Measurements from ENCODE around the gene PTPN3. TPM values are rescaled to one million over a fixed set of nuclear protein-coding genes. Genes with fewer than 3 reads are reported as not detected.

The PTPN3 gene
- total RNA-seq, 8 experiments from 2014 or later: 0.99 to 11.5 (median 4.0) TPM

DNA sequence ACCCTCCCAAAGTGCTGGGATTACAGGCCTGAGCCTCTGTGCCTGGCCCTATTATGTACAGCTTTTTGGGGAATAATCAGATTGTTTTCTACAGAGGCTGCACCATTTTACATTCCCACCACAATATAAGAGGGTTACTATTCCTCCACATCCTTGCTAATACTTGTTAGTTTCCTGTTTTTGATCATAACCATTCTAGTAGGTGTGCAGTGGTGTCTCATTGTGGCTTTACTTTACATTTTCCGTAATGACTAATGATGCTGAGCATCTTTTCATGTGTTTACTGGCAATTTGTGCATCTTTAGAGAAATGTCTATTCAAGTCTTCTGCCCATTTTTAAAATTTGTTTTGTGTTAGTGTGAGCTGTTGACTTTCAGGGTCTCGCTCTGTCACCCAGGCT lies 18.3 kb downstream of the PTPN3 start:
- Histone ChIP-seq H3K27ac (no peak overlapping the region), H3K4me3 (no peak overlapping the region), H3K4me1 (replicated peaks in 1 of 2) (peaks cover 0 to 20% of the 10 kb centered on the region in 2 donors)
- in situ Hi-C loops (cut with MboI; ENCODE audit: low pct_unique_long_range_greater_than_20kb in 2 of 9, low sequenced_read_pairs in 9 of 9, unreplicated experiment in 9 of 9): no loop called here
- WGBS, 10 experiments: 67 to 100% (median 90%) methylated on average over 1 to 2 of the region's 2 CpGs; no CpG with 5 or more reads in 2 of the 10 experiments
- ATAC-seq (replicated peaks in 6 of 8): no peak

DNA sequence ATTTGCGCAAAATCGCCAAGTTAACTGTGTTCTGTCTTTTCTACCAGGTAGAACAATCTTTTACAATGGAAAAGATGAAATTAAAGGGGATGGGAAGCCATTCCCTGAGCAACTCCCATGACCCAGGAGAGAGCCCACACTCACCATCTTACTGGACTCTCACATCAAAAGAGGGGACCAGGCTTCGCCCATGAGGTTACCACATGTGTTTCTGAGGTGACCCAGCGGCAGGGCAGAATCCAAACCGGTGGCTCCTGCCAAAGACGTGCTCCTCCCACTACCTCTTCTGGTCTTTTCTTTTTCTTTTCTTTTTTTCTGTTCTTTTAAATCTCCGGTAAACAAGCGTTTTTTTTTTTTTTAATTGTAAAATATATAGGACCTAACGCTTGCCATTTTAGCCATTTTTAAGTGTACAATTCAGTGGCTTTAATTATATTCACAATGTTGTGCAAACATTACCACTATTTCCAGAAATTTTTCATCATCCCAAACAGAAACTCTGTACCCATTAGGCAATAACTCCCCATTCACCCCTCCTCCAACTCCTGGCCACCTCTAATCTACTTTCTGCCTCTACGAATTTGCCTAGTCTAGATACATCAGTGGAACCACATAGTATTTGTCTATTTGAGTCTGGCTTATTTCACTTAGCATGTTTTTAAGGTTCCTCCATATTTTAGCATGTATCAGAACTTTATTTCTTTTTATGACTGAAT lies 19.3 kb downstream of the PTPN3 start:
- no peak for ATAC-seq (replicated peaks in 6 of 8)
- no peak overlapping the region for H3K27ac ChIP-seq
- WGBS, 10 experiments: 53 to 100% (median 87%) methylated on average over 2 to 10 of the region's 10 CpGs; no CpG with 5 or more reads in 1 of the 10 experiments
- in situ Hi-C loops (cut with MboI; ENCODE audit: low pct_unique_long_range_greater_than_20kb in 2 of 9, low sequenced_read_pairs in 9 of 9, unreplicated experiment in 9 of 9): no loop called here
- peaks cover 0 to 20% of the 10 kb centered on the region in 2 donors for H3K4me1 ChIP-seq (replicated peaks in 1 of 2)
- no peak overlapping the region for H3K4me3 ChIP-seq

DNA sequence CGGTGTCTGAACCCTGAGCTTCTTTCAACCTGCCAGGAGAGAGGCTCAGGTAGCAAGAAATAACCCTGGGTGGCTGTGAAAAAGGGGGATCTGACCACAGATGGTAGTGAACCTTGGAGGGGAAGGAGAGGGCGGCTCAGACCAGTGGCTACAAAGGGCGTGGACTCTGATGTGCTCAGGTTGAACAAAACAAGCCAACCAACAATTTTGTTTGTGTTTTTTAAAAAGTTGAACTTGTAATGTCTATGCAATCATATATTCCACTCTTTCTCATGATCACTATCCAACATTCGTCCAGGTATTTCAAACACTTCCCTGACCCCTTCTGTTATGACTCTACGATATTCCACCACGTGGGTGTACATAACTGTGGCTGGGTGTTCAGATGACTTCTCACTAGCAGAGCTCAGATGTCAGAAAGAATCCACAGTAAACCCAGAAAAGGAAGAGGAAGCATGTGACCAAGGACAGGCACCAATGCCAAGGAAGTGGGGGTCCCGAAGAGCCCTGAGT lies 20.0 kb downstream of the PTPN3 start:
- Histone ChIP-seq H3K4me3 (no peak overlapping the region), H3K27ac (no peak overlapping the region), H3K4me1 (replicated peaks in 1 of 2) (peaks cover 0 to 15% of the 10 kb centered on the region in 2 donors)
- in situ Hi-C loops (cut with MboI; ENCODE audit: low pct_unique_long_range_greater_than_20kb in 2 of 9, low sequenced_read_pairs in 9 of 9, unreplicated experiment in 9 of 9): no loop called here
- ATAC-seq (replicated peaks in 6 of 8): no peak
- WGBS, 10 experiments: 47 to 100% (median 83%) methylated on average over 1 to 6 of the region's 7 CpGs; no CpG with 5 or more reads in 1 of the 10 experiments

DNA sequence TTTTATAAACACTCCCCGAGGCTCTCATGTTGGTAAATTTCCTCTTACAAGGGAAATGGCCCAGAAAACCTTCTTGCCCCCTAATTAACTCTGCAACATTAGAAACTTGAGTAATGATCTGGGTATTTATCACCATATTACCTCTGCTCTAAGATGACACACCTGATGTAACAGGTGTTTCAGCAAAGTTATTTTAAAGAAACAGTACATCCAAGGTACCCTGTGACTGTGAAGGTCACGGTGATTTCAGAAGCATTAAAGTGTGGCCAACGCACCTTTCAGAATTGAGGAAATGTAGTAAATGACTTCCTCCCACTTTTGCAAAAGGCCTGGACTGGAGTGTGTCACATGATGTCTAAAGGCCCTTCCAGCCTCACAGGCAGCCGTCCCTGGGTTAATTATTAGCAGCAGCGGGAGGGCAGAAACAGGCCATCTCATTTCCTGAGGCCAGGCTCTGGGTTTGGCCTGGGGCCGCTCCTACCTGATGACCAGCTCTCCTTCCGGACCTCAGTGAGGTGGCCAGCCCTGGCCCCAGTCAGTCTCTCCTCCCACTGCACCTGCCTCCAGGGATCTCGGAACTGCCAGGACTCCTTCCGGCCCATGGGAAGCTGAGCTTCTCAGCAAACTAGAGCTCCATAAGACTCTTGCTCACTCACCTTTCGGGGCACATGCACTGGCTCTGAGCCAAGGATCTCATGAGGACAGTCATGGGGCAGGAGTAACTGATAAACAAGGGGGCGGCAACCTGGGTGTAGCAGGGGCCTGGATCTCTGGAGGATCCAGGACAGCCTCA lies 20.7 kb downstream of the PTPN3 start:
- peak in 5 of 8 experiments; percentile 35 to 71 (median 58) for ATAC-seq (replicated peaks in 6 of 8)
- 20 to 100% (median 41%) methylated on average over 1 to 7 of the region's 11 CpGs; no CpG with 5 or more reads in 2 of the 10 experiments for WGBS, 10 experiments
- Histone ChIP-seq H3K27ac (peak overlapping the region in 1 of 2 donors; percentile 4), H3K4me1 (replicated peaks in 1 of 2) (peaks cover 0 to 13% of the 10 kb centered on the region in 2 donors), H3K4me3 (no peak overlapping the region)
- in situ Hi-C loops (cut with MboI; ENCODE audit: low pct_unique_long_range_greater_than_20kb in 2 of 9, low sequenced_read_pairs in 9 of 9, unreplicated experiment in 9 of 9): no loop called here

DNA sequence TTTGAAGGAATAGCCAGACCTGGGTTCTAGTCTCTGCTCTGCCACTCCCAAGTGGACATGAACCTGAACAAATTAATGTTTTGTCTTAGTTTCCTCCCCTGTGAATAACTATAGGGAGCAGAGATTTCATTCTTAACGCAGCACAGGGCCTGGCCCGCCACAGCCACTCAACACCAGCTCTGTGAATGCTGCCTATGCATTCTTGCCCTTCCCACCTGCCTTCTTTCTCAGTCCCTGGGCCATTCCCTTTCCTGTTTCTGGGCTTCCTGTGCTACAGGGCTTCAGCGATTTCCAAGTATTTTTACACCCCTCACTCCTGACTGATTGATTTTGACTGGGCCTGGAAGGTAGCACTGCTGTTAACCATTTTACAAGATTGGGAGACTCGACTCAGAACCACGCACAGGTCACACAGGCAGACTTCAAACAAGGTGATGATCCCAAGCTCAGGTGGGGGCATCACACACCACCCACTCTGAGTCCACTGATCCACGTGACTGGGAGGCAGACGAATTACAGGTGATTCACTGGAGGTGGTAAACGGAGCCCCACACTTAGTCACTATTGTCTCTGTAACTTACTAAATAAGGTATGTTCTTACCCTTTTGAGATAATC lies 21.4 kb downstream of the PTPN3 start:
- no peak for ATAC-seq (replicated peaks in 6 of 8)
- 57 to 89% (median 77%) methylated on average over 1 to 7 of the region's 8 CpGs; no CpG with 5 or more reads in 2 of the 10 experiments for WGBS, 10 experiments

DNA sequence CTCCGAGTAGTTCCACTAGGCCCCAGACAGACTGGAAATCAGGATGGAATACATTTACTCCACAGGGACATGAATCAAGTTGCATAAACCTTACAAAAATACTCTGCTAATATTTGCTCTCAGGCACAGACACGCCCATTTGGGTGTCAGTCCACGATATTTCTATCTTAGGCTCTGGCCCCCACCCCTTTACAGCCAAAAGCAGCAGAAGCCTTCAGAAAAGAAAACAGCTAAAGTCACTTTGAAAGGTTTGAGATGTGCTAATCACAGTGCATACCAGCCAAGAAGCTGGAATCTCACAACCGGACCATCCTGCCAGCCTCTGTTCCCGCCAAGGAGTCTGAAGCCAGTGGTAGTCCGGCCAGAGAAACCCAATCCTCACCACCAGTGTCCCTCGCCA lies 22.6 kb downstream of the PTPN3 start:
- peak in 4 of 8 experiments; percentile 38 to 63 (median 47) for ATAC-seq (replicated peaks in 6 of 8)
- WGBS, 10 experiments: 16 to 100% (median 81%) methylated on average over 1 to 7 of the region's 7 CpGs
- no peak overlapping the region for H3K27ac ChIP-seq
- H3K4me1 ChIP-seq (replicated peaks in 1 of 2): peaks cover 0 to 13% of the 10 kb centered on the region in 2 donors
- H3K4me3 ChIP-seq: no peak overlapping the region
- in situ Hi-C loops (cut with MboI; ENCODE audit: low pct_unique_long_range_greater_than_20kb in 2 of 9, low sequenced_read_pairs in 9 of 9, unreplicated experiment in 9 of 9): no loop called here

More for the DNA sequence above, 21.4 kb downstream of the PTPN3 start:
- no peak overlapping the region for H3K4me3 ChIP-seq
- in situ Hi-C loops (cut with MboI; ENCODE audit: low pct_unique_long_range_greater_than_20kb in 2 of 9, low sequenced_read_pairs in 9 of 9, unreplicated experiment in 9 of 9): no loop called here
- H3K27ac ChIP-seq: no peak overlapping the region
- peaks cover 0 to 13% of the 10 kb centered on the region in 2 donors for H3K4me1 ChIP-seq (replicated peaks in 1 of 2)

DNA sequence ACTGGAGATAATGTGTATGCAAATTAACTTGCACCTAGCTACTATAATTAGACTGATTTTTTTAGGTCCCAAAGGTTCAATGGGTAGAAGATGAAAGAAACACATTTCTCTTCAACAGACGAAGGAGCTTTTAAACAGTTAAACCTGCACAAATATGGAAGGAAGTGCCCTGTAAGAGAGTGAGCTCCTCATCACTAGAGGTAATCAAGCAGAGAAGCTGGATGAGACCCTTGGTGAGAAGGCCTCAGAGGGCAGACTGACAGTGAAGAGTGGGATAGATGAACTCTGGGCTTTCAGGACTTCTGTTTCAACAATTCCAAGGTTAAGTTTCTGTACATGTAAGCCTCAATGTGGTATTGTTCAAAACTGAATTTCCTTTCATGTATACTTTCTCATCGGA lies 23.2 kb downstream of the PTPN3 start:
- H3K27ac ChIP-seq: no peak overlapping the region
- in situ Hi-C loops (cut with MboI; ENCODE audit: low pct_unique_long_range_greater_than_20kb in 2 of 9, low sequenced_read_pairs in 9 of 9, unreplicated experiment in 9 of 9): no loop called here
- no peak overlapping the region for H3K4me3 ChIP-seq
- no peak for ATAC-seq (replicated peaks in 6 of 8)
- H3K4me1 ChIP-seq (replicated peaks in 1 of 2): peaks cover 0 to 13% of the 10 kb centered on the region in 2 donors
- 50 to 100% (median 93%) methylated on average over 1 to 2 of the region's 2 CpGs for WGBS, 10 experiments

DNA sequence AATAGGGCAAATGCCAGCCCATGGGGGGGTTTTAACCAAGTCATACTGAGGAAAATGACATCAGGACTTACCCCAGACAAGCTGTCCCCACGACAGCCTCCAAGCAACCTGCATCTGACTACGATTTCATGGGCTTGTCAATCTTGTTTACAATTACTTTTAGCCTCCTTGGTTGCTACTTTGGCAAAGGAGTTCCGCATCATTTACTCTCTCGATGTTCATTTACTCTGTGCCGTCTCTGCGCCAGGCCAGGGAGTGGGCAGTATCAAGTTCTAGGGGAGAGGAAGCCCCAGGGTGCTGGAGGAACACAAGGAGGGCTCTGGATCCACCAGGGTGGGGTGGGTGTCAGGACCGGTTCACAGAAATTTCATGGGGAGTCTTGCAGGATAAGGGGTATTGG lies 23.9 kb downstream of the PTPN3 start:
- in situ Hi-C loops (cut with MboI; ENCODE audit: low pct_unique_long_range_greater_than_20kb in 2 of 9, low sequenced_read_pairs in 9 of 9, unreplicated experiment in 9 of 9): no loop called here
- peaks cover 0 to 13% of the 10 kb centered on the region in 2 donors for H3K4me1 ChIP-seq (replicated peaks in 1 of 2)
- no peak overlapping the region for H3K27ac ChIP-seq
- H3K4me3 ChIP-seq: no peak overlapping the region
- 40 to 96% (median 80%) methylated on average over 1 to 7 of the region's 7 CpGs; no CpG with 5 or more reads in 3 of the 10 experiments for WGBS, 10 experiments
- ATAC-seq (replicated peaks in 6 of 8): no peak

DNA sequence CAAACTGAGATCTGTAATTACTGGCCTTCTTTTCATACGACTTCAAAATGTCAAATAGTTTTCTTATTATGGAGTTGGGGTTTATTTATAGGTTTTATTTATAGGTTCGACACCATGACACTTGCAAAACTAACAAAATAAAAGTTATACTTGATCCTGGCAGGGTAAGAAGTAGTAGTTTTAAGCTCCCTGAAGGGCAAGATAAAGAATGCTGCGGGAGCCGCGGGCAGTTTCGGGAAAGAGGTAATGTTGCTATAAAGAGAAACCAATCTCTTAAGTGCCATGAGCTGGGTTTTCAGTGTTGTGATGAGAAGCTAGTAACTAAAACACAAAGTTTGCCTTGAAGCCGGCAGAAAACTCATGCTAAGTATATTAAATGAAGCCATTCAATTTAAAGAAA lies 24.8 kb downstream of the PTPN3 start:
- in situ Hi-C loops (cut with MboI; ENCODE audit: low pct_unique_long_range_greater_than_20kb in 2 of 9, low sequenced_read_pairs in 9 of 9, unreplicated experiment in 9 of 9): no loop called here
- no peak for ATAC-seq (replicated peaks in 6 of 8)
- H3K27ac ChIP-seq: no peak overlapping the region
- H3K4me3 ChIP-seq: no peak overlapping the region
- peaks cover 0 to 13% of the 10 kb centered on the region in 2 donors for H3K4me1 ChIP-seq (replicated peaks in 1 of 2)
- 57 to 92% (median 76%) methylated on average over 2 to 7 of the region's 7 CpGs; no CpG with 5 or more reads in 1 of the 10 experiments for WGBS, 10 experiments

DNA sequence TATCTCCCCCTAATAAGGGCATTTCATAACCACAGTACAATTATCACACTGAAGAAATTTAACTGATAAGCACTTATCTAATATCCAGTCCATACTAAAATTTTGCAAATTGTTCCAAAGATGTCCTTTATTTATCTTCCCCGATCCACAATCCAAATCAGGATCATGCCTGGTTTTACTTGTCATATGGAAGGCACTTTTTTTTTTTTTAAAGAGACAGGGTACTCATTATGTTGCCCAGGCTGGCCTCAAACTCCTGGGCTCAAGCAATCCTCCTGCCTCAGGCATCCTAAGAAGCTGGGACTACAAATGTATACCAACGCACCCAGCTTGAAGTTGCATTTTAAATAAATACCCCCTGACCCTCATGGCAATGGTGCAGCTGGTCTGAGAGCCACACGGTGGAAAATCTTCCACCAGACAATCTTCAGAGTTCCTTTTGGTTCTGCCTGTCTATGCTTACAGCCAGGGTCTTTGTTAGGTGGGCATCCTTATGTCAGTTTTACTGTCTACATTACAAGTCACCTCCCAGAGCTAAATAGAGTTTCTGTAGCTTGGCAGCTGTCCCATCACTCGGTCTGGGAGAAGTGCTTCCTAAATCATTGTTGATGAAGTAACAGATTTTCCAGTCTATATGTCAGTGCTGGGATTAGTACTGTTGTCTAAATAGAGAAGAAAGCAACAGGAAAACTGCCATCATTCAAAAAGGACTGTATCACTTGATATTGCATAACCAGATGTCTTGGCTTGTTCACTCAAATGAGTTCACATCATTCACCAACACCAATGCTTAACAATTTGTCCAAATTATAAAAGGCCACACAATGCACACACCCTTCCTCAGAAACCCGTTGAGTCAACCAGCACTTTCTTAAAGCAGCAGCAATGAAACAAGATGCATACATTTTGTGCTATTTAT lies 26.4 kb downstream of the PTPN3 start:
- no peak overlapping the region for H3K4me3 ChIP-seq
- no peak overlapping the region for H3K27ac ChIP-seq
- 28 to 88% (median 66%) methylated on average over 1 to 4 of the region's 5 CpGs; no CpG with 5 or more reads in 2 of the 10 experiments for WGBS, 10 experiments
- H3K4me1 ChIP-seq (replicated peaks in 1 of 2): no peaks in the 10 kb centered on the region
- in situ Hi-C loops (cut with MboI; ENCODE audit: low pct_unique_long_range_greater_than_20kb in 2 of 9, low sequenced_read_pairs in 9 of 9, unreplicated experiment in 9 of 9): no loop called here
- peak in 2 of 8 experiments; percentile 14 to 42 for ATAC-seq (replicated peaks in 6 of 8)

DNA sequence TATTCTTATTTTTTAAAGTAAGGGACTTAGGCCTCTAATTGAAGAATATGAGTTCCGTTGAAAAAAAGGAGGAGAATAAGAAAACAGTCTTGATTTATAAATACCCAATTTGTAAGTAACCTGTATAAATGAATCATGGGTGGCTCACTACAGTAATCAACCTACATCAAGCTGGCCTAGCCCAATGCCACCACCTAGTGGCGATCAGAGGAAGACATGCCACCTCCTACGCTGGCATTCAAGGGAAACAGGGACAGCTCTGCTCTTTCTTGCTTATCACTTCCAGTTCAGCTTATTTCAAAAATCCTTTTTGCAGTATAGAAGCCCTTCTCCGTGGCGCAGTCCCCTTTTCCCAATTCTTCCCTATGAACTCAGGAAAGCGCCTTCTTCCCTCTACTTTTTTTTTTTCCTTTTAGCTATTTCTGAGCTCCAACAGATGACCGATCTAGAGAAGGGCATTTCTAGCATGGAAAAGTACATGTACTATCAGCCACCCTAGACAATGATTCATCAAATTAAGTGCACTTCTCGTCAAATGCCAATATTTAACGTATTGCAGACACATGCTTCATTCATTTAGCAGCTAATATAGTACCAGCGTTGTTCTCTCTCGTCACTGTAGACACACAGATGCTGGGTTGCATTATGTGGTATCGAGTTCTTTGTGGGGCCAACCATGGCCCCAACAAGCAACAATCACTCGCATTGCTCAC lies 28.3 kb downstream of the PTPN3 start:
- in situ Hi-C loops (cut with MboI; ENCODE audit: low pct_unique_long_range_greater_than_20kb in 2 of 9, low sequenced_read_pairs in 9 of 9, unreplicated experiment in 9 of 9): no loop called here
- no peak overlapping the region for H3K27ac ChIP-seq
- 8 to 55% (median 21%) methylated on average over 5 to 12 of the region's 13 CpGs for WGBS, 10 experiments

More for the DNA sequence above, 28.3 kb downstream of the PTPN3 start:
- ATAC-seq (replicated peaks in 6 of 8): peak; percentile 88 to 99 (median 96)
- no peak overlapping the region for H3K4me3 ChIP-seq
- H3K4me1 ChIP-seq (replicated peaks in 1 of 2): no peaks in the 10 kb centered on the region
